ENCODE results near the gene ESD.

The ESD gene

DNA sequence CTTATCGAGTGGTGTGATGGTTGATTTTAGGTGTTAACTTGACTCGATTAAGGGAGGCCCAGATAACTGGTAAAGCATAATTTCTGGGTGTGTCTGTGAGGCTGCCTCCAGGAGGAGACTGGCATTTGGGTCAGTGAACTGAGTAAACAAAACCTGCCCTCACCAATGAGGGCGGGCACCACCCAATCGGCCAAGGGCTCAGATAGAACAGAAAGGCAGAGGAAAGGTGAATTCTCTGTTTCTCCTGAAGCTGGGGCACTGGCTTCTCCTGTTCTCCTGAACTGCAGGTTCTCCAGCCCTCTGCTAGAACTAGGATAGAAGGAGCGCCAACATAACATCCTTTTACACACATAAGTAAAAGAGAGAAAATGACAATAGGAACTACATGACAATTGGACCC, 35.1 kb downstream of the ESD start:
- TF ChIP-seq GATA2 (IDR thresholded peaks at IDR 0.05; ENCODE audit: low read depth, low read length): no peak
- no peak for TF ChIP-seq GATA3 (IDR thresholded peaks at IDR 0.05; ENCODE audit: low read depth, low read length)

GRCh38 chr13:46761174-46761573, 35.8 kb downstream of the ESD start:
- TF ChIP-seq GATA3 (IDR thresholded peaks at IDR 0.05; ENCODE audit: low read depth, low read length): no peak
- TF ChIP-seq GATA2 (IDR thresholded peaks at IDR 0.05; ENCODE audit: low read depth, low read length): no peak

GRCh38 chr13:46759846-46760245, 37.1 kb downstream of the ESD start:
- TF ChIP-seq GATA2 (IDR thresholded peaks at IDR 0.05; ENCODE audit: low read depth, low read length) (no peak), GATA3 (IDR thresholded peaks at IDR 0.05; ENCODE audit: low read depth, low read length) (no peak)

- TF ChIP-seq GATA2 (IDR thresholded peaks at IDR 0.05; ENCODE audit: low read depth, low read length) (no peak), GATA3 (IDR thresholded peaks at IDR 0.05; ENCODE audit: low read depth, low read length) (no peak)
Measured at GRCh38 chr13:46757640-46758039, 39.3 kb downstream of the ESD start.

- TF ChIP-seq GATA3 (IDR thresholded peaks at IDR 0.05; ENCODE audit: low read depth, low read length): no peak
- no peak for TF ChIP-seq GATA2 (IDR thresholded peaks at IDR 0.05; ENCODE audit: low read depth, low read length)
Measured at GRCh38 chr13:46756977-46757376, 40.0 kb downstream of the ESD start.

DNA sequence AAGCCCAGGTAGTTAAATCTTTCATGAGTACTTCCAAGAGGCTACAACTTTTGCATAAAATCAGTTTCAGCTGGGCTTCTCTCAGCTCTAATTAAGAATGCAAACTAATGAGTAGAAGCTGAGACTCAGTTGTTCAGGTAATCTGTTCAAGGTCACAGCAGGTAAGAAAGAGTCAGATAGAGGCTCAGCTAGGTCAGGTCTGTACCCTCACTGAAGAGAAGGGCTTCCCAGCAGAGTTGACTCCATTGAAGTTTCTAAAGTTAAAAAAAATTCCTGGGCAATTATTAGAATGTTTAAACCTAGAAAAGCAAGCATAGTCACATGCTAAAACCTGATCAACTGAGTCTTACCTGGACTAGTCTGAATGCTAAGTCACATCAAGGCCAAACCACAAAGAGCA, 42.1 kb downstream of the ESD start:
- TF ChIP-seq GATA2 (IDR thresholded peaks at IDR 0.05; ENCODE audit: low read depth, low read length) (no peak), GATA3 (IDR thresholded peaks at IDR 0.05; ENCODE audit: low read depth, low read length) (no peak)

DNA sequence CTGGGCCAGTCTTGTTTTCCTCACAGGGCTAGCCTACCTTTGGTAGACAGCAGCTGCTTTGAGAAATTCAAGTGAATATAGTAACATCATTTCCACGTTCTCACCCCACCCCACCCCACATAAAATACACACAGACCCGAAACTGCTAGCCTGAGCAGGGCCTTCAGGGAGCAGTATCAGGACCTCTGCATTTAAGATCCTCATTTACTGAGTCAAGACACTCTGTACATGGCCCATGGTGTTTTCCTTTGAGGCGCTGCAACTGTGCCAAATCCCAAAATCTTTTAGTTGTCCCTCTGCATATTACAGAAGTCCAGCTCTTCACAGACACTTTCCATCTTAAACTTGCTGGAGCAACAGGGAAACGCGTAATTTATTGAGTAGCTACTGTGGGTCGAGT, 43.0 kb downstream of the ESD start:
- TF ChIP-seq GATA3 (IDR thresholded peaks at IDR 0.05; ENCODE audit: low read depth, low read length) (no peak), GATA2 (IDR thresholded peaks at IDR 0.05; ENCODE audit: low read depth, low read length) (no peak)

DNA sequence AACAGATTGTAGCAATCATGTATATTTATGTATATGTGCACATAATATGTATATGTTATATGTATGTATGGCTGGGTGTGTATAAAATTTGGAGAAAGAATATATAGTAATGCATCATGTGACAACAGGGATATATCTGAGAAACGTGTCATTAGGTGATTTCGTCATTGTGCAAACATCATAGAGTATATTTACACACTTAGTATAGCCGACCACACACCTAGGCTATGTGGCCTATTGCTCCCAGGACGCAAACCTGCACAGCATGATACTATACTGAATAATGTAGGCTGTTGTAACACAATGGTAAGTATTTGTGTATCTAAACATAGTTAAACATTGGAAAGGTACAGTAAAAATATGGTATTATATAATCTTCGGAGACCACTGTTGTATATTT, 43.8 kb downstream of the ESD start:
- no peak for TF ChIP-seq GATA3 (IDR thresholded peaks at IDR 0.05; ENCODE audit: low read depth, low read length)
- no peak for TF ChIP-seq GATA2 (IDR thresholded peaks at IDR 0.05; ENCODE audit: low read depth, low read length)

- TF ChIP-seq GATA3 (IDR thresholded peaks at IDR 0.05; ENCODE audit: low read depth, low read length) (no peak), GATA2 (IDR thresholded peaks at IDR 0.05; ENCODE audit: low read depth, low read length) (no peak)
Measured at GRCh38 chr13:46751811-46752635, 44.9 kb downstream of the ESD start.

DNA sequence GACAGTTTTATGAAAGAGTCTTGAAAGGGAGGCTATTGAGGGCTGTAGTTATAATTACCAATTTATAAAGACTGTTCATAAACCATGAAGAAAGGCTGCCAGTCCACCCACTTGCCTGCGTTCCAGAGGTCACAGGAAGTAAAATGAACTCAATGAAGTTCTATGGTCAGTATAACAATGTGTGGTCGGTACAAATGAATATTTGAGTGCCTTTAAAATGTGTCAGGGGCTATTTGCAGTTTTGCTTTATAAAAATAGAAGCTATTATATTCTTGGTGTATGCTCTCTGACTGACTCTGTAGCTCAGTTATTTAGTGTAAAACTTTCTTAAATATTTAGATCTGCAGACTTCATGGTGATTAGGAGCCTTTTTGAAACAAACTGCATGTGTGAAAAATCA, 47.0 kb downstream of the ESD start:
- TF ChIP-seq GATA3 (IDR thresholded peaks at IDR 0.05; ENCODE audit: low read depth, low read length) (no peak), GATA2 (IDR thresholded peaks at IDR 0.05; ENCODE audit: low read depth, low read length) (no peak)

DNA sequence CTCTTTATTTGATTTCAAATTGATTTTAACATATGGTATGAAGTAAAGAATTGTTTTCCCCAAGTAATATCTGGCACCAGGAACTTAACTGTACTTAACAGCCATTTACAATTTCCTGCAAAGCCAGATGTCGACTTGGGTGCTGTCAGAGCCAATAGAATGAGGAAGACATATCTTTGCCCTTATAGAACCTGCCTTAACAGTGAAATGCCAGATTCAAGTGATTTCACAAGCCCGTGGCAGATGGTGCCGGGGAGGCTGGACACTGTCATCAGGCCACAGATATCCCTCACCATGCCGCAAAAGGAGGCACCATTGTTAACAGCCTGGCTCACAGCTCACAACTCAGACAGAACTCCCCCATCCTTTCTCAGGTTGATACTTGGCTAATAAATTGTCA, 48.7 kb downstream of the ESD start:
- TF ChIP-seq GATA2 (IDR thresholded peaks at IDR 0.05; ENCODE audit: low read depth, low read length): peak; percentile 83
- no peak; the same call in 1 of the 2 replicates for TF ChIP-seq GATA3 (IDR thresholded peaks at IDR 0.05; ENCODE audit: low read depth, low read length)

GRCh38 chr13:46747031-46747820, 49.7 kb downstream of the ESD start:
- TF ChIP-seq GATA3 (IDR thresholded peaks at IDR 0.05; ENCODE audit: low read depth, low read length) (no peak), GATA2 (IDR thresholded peaks at IDR 0.05; ENCODE audit: low read depth, low read length) (no peak)

DNA sequence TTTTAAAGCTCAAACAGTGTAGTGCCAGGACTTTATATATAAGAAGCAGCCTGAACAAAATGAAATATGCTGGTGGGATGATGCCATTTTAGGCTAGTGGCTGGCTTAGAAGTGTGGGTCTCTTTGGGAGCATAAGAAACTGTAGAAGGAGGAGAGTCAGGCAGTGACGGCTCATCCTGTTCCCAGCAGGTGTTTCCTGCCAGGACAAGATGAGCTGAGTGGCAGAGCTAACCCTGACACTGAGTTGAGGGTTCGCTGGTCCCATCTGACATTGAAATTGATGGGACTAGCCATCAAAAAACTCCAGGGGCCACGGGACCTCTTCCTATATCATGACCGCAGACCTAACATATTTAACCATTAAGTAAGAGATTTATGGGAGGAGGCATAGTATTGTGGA, 51.3 kb downstream of the ESD start:
- TF ChIP-seq GATA3 (IDR thresholded peaks at IDR 0.05; ENCODE audit: low read depth, low read length): no peak
- no peak for TF ChIP-seq GATA2 (IDR thresholded peaks at IDR 0.05; ENCODE audit: low read depth, low read length)

GRCh38 chr13:46745062-46745461, 51.9 kb downstream of the ESD start:
- no peak for TF ChIP-seq GATA2 (IDR thresholded peaks at IDR 0.05; ENCODE audit: low read depth, low read length)

DNA sequence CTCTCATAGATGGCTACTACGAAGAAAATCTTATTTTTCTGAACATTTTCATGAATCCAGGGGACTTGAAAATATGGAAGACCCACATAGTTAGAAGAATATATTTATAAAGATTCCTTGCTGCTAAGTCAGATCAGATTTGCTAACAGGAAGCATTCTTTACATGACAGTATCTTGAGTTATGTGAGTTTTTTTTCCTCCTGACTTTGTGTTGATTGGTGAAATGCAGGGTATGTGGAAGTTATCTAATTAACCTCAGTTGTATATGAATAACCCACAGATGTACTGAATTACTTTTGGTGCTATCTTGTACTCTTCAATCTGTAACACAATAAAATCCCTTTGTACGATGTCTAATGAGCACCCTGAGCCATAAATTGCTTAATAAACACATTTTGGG, 53.8 kb downstream of the ESD start:
- TF ChIP-seq GATA3 (IDR thresholded peaks at IDR 0.05; ENCODE audit: low read depth, low read length) (no peak), GATA2 (IDR thresholded peaks at IDR 0.05; ENCODE audit: low read depth, low read length) (no peak)
